Dendritic cell treated with granulocyte-macrophage colony-stimulating factor and Interleukin-4, amounts not matched to agents 40 ng/mL and 50 ng/mL, for 4 days (primary cell): ENCODE data around the gene PSG6.
"Not testable (repeated sequence)": the region's sequence is repeated elsewhere in the genome, so short reads cannot be mapped to it uniquely, and the experiment has no call there.

Experiments
- H3K27ac Mint-ChIP-seq: one replicate; pipeline ENCODE4 v1.8.0; 2022; ENCODE audit warnings: mild to moderate bottlenecking, mixed read lengths
- H3K27me3 Mint-ChIP-seq: one replicate; pipeline ENCODE4 v1.8.0; 2022; ENCODE audit warnings: mild to moderate bottlenecking, mixed read lengths
- H3K36me3 Mint-ChIP-seq: one replicate; pipeline ENCODE4 v1.8.0; 2022; ENCODE audit warnings: low read depth, mixed read lengths
- H3K4me1 Mint-ChIP-seq: one replicate; pipeline ENCODE4 v1.8.0; 2022; ENCODE audit warnings: low read depth, mixed read lengths
- H3K4me3 Mint-ChIP-seq: one replicate; pipeline ENCODE4 v1.8.0; 2022; ENCODE audit warnings: mild to moderate bottlenecking, moderate library complexity, mixed read lengths
- H3K9me3 Mint-ChIP-seq: one replicate; pipeline ENCODE4 v1.8.0; 2022; ENCODE audit warnings: mixed read lengths
- intact Hi-C: fragments of 100-400 bp; cut with micrococcal nuclease; formaldehyde crosslinking; loops from one replicate; pipeline ENCODE4 v1.15.0; 2022

Gene PSG6

DNA sequence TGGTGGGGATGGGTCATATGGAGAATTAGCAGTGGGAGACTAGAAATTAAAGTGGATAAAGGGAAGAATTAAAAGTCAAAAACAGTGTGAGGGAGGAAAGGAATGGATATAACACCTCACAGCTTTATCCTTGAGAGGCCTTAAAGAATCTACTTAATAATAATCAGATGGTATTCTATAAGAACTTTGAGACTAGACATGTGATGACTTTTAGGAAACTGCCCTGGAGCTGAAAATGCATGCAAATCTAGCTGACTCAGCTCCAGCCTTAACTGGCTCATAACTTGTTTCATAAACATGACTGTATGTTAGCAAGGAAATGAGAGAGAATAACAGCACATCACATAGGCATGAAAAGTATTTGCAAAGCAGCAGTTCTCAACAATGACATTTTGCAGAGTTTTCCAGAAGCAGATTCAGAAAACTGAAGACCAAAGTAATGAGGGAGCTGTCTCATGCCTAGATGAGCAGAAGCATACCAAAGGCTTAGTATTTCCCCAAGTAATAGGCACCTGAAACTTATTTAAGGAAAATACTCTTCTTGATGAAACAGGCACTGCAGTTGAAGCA is 29.7 kb downstream of the PSG6 start:
- H3K4me1 Mint-ChIP-seq, H3K4me3 Mint-ChIP-seq, H3K27me3 Mint-ChIP-seq, H3K36me3 Mint-ChIP-seq, intact Hi-C loops, H3K27ac Mint-ChIP-seq: not testable (repeated sequence)
- peaks cover 27% of the 10 kb centered on the region for H3K9me3 Mint-ChIP-seq

DNA sequence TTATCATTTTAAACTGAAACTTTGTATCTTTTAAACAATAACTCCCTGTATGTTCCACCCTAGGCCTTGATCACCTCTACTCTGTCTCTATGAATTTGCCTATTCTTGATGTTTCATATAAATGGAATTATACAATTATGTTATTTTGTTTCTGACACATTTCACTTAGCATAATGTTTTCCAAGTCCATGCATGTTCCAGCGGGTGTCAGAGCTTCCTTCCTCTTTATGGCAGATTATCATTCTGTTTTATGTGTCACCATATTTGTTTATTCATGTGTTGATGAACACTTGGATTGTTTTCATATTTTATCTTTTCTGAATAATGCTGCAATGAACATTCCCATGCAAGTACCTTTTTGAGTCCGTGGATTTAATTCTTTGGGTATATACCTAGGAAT is 35.0 kb downstream of the PSG6 start:
- H3K27me3 Mint-ChIP-seq, H3K4me1 Mint-ChIP-seq, H3K9me3 Mint-ChIP-seq, H3K4me3 Mint-ChIP-seq, H3K36me3 Mint-ChIP-seq, intact Hi-C loops, H3K27ac Mint-ChIP-seq: not testable (repeated sequence)

DNA sequence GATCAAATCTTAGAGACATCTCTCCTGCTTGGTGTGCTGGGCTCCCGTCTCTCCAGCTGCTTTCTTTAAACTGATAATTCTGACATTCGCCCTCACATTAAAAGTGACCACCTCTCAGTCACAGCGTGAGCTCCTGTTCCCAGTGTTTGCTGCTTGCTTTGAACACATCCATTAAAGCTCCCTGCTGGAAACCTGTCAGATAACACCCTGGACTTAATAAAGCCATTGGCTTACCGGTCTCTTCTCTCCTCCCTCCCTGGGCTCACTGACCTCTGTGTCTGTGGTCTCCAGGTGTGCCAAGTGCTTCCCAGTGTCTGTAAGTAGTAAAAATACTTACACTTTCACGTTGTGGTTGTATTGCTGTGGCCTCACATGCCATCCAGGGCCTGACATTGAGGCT is 35.7 kb downstream of the PSG6 start:
- H3K27ac Mint-ChIP-seq, H3K4me1 Mint-ChIP-seq, H3K4me3 Mint-ChIP-seq, H3K9me3 Mint-ChIP-seq, H3K27me3 Mint-ChIP-seq, H3K36me3 Mint-ChIP-seq, intact Hi-C loops: not testable (repeated sequence)

DNA sequence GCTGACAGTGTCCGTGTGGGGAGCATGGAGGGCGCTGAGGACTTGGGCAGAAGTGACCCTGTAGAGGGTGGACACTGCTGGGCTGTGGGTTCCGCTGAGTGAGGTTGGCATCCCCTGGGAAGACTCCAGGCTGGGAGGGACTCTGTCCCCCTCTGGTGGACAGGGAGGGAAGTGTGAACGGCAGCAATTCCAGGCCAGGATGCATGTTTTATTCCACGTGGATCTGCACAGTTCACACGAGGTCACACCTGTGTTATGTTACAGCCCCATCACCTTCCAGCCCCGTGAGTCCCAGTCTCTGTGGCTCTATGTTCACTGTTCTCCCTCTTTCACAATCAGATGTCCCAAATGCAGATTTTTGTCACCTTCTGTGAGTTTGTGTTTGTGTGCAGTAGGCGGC is 36.4 kb downstream of the PSG6 start:
- H3K36me3 Mint-ChIP-seq, H3K4me3 Mint-ChIP-seq, H3K9me3 Mint-ChIP-seq, intact Hi-C loops, H3K4me1 Mint-ChIP-seq, H3K27me3 Mint-ChIP-seq, H3K27ac Mint-ChIP-seq: not testable (repeated sequence)

DNA sequence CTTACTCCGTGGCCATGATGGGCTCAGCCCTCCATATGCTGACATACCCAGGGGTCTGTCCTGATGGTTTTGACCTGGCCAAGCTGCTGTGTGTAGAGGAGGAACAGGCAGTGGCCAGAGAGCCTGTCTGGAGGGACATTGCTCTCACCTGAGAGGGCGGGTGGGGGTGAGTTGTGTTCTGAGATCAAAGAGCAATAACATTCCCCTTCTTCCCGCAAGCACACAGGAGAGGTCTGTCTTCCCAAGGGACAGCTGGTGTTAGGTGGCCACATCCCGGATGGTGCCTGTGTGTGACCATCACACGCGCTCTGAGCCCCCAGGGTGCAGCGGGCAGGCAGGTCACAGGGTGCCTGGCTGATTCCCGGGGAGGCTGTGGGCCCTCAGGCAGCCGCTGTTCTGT is 37.1 kb downstream of the PSG6 start:
- H3K27ac Mint-ChIP-seq, H3K9me3 Mint-ChIP-seq, H3K4me1 Mint-ChIP-seq, H3K36me3 Mint-ChIP-seq, intact Hi-C loops, H3K27me3 Mint-ChIP-seq, H3K4me3 Mint-ChIP-seq: not testable (repeated sequence)

DNA sequence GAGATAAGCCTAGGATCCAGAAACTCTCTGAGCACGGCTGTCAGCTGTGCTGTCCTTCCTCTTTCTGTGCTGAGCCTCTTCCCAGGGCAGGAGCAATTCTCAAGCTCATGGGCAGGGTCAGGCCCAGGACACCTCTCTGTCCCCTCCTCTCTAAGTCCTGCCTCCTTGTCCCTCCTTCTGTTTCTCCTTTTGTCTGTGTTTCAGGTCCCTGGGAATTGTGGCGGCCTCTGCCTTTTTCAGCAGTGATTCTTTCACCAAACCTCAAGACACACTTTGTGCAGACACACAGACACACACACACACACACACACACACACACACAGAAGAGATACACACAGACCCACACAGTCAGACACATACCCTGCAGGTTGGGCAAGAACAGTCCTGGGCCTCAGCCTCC is 38.1 kb downstream of the PSG6 start, which contains the start of gene PSG1:
TSS of gene PSG1 (minus strand) at position 101 of the 400 bp plus-strand sequence. CDS start 132 bp downstream, outside the sequence.
- Mint-ChIP-seq H3K4me3 (no peak within 1 kb of the TSS), H3K36me3 (no peaks in the 10 kb centered on the region), H3K9me3 (no peaks in the 10 kb centered on the region), H3K27ac (no peak within 1 kb of the TSS), H3K4me1 (no peaks in the 10 kb centered on the region), H3K27me3 (peaks cover 2% of the 10 kb centered on the region)
- intact Hi-C loops = no loop called here

DNA sequence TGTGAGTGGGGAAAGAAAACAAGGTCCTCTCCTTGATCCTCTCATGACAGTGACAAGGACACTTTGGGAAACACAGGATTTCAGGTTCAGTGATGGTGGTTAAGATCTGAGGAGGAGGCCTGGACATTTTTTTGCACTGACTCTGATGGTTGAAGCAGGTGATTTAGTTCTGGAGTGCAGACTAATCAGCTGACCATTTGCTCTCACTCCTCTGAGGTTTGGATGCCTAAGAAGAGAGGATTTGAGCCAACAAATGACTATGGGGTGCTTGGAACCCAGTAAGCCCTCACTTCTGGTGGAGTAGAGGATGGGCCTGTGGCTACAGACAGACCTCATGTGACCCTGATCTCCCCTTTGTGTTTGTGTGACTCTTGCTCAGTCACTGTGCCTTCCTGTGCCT is 41.1 kb downstream of the PSG6 start:
- H3K4me3 Mint-ChIP-seq, intact Hi-C loops, H3K4me1 Mint-ChIP-seq, H3K9me3 Mint-ChIP-seq, H3K27ac Mint-ChIP-seq, H3K36me3 Mint-ChIP-seq, H3K27me3 Mint-ChIP-seq: not testable (repeated sequence)

DNA sequence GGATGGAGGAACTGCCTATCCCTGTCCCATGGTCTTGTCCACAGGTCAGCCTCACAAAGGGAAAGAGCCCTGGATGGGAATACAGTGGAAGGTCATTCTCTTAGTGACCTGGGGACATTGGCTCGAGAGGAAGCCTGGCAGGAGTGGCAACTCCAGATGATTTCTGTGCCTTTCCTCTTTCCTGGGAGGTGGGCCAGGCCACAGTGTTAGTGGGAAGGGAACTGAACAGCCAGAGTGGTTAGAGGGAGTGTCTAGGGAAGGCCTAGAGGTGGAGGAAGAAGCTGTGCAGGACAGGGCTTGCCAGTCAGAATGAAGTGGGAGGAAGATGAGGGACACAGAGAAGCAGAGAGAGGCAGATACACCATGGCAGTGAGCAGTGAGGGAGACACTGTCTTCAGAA is 41.8 kb downstream of the PSG6 start:
- intact Hi-C loops, H3K9me3 Mint-ChIP-seq, H3K27ac Mint-ChIP-seq, H3K4me1 Mint-ChIP-seq, H3K36me3 Mint-ChIP-seq, H3K27me3 Mint-ChIP-seq, H3K4me3 Mint-ChIP-seq: not testable (repeated sequence)

DNA sequence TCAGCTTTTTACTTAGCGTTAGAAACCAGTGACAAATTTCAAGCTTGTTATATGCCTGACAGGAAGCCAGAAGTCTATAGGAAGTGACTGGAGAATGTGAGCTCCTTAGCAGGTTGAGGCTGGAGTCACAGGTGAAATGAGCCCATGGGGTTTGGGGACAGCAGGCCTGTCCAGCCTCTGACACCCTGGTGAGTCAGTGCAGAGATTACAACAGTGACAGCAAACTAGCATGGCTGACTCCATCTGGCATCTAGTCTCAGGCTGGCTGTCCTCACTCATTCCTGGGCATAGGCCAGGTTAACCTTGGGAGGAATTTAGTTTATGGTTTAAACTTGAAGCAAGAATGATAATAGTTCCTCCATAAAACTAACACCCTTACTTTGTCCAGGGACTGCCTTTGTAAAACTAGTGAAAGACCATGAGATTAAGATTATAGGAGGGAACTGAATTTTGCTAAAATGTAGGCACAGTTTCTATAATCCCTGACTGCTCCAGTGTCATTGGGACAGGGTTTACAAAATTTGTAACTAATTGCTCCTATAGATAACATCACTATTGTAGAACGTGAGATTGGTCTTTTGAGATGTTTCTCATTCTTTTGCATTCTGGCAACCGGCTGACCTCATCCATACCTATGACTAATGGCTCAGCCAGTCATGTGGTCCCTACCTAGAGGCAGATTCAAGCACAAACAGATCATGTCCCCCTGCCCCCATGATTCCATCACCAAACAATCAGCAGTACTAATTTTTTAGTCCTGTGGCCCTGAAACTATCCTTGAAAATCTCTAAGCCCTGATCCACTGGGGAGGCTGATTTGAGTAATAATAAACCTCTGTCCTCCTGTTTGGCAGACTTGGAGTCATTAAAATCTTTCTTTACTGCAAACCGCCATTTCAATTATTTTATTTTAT is 42.5 kb downstream of the PSG6 start:
- H3K27me3 Mint-ChIP-seq, H3K4me3 Mint-ChIP-seq, H3K36me3 Mint-ChIP-seq, H3K9me3 Mint-ChIP-seq, H3K4me1 Mint-ChIP-seq, intact Hi-C loops, H3K27ac Mint-ChIP-seq: not testable (repeated sequence)

DNA sequence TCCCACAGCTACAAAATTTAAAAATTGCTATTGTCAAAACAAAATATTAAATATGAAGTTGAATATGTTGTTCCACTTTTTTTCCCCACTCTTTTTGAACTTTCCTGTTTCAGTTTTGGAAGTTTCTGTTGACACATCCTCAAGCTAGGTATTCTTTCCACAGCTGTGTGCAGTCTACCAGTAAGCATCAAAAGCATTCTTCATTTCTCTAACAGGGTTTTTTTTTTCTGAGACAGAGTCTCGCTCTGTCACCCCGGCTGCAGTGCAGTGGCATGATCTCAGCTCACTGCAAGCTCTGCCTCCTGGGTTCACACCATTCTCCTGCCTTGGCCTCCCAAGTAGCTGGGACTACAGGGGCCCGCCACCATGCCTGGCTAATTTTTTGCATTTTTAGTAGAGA is 43.6 kb downstream of the PSG6 start:
- H3K4me1 Mint-ChIP-seq, H3K9me3 Mint-ChIP-seq, H3K27me3 Mint-ChIP-seq, intact Hi-C loops, H3K4me3 Mint-ChIP-seq, H3K27ac Mint-ChIP-seq, H3K36me3 Mint-ChIP-seq: not testable (repeated sequence)

DNA sequence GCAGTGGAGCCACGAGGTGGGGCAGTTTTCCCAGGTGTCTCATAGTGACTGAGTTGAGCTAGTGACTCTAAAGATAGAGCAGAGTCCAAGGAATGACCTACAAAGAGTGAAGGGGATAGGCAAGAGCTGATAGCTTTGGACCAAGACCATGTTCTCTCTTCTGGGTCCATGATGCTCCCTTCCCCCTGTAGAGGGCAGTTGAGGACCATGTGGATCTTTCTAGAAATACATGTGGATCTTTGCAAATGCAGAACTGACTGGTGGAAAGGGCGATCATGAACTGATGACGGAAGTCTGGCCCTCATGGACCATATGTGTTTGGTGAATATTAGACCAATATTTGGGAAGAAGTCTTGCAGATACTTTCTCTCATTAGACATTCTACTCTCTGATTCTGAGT is 45.1 kb downstream of the PSG6 start:
- no peaks in the 10 kb centered on the region for H3K36me3 Mint-ChIP-seq
- H3K9me3 Mint-ChIP-seq = no peaks in the 10 kb centered on the region
- no peak overlapping the region for H3K4me3 Mint-ChIP-seq
- no peaks in the 10 kb centered on the region for H3K4me1 Mint-ChIP-seq
- intact Hi-C loops = no loop called here
- no peak overlapping the region for H3K27ac Mint-ChIP-seq
- no peaks in the 10 kb centered on the region for H3K27me3 Mint-ChIP-seq

DNA sequence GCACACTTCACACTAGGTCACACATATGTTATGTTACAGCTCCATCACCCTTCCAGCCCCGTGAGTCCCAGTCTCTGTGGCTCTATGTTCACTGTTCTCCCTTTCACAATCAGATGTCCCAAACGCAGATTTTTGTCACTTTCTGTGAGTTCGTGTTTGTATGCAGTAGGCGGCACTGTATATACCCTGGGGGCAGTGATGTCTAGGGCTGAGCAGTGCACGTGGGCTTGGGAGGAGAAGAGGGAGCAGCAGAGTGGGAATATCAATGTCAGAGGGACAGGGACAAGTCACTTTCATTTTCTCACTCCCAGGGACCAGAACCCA is 60.2 kb downstream of the PSG6 start:
- H3K9me3 Mint-ChIP-seq = peaks cover 8% of the 10 kb centered on the region

DNA sequence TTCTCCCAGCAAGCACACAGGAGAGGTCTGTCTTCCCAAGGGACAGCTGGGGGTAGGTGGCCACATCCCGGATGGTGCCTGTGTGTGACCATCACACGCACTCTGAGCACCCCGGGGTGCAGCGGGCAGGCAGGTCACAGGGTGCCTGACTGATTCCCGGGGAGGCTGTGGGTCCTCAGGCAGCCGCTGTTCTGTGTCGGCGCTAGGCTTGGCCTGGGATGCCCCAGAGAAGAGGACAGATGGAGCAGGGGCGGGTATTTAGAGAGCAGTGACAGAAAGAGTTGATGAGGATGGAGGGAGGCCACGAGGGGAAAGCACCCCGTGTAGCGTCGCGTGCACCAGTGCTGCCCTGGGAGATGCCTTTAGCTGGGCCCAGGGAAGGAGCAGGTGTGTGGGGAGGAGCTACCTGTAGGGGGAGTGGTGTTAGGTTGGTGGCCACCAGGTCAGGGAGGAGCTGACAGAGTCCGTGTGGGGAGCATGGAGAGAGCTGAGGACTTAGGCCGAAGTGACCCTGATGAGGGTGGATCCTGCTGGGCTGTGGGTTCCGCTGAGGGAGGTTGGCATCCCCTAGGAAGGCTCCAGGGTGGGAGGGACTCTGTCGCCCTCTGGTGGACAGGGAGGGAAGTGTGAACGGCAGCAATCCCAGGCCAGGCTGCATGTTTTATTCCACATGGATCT is 60.7 kb downstream of the PSG6 start:
- H3K4me1 Mint-ChIP-seq, H3K4me3 Mint-ChIP-seq, intact Hi-C loops, H3K9me3 Mint-ChIP-seq, H3K27me3 Mint-ChIP-seq, H3K36me3 Mint-ChIP-seq, H3K27ac Mint-ChIP-seq: not testable (repeated sequence)

More for the DNA sequence above, 60.2 kb downstream of the PSG6 start:
- no peaks in the 10 kb centered on the region for H3K4me1 Mint-ChIP-seq
- intact Hi-C loops = no loop called here
- no peaks in the 10 kb centered on the region for H3K27me3 Mint-ChIP-seq
- no peak overlapping the region for H3K4me3 Mint-ChIP-seq
- no peak overlapping the region for H3K27ac Mint-ChIP-seq
- no peaks in the 10 kb centered on the region for H3K36me3 Mint-ChIP-seq

DNA sequence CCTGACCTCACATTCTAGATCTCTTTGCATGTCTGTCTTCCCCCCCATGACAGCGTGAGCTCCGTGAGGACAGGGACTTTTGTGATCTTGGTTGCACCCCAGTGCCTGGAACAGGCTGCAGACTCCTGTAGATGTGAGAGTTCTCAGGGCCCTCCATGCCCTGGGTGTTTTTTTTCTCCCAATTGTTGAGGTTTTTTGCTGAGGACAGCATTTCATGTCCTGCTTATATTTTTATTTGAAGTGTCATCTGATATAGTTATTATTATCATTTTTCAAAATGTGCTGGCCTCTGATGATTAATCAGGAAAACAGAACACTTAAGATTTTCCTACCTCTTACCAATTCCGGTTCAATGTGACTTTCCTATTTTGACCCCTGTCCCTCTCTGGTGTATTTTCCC is 62.9 kb downstream of the PSG6 start:
- H3K4me1 Mint-ChIP-seq, H3K36me3 Mint-ChIP-seq, H3K4me3 Mint-ChIP-seq, intact Hi-C loops, H3K9me3 Mint-ChIP-seq, H3K27me3 Mint-ChIP-seq, H3K27ac Mint-ChIP-seq: not testable (repeated sequence)

DNA sequence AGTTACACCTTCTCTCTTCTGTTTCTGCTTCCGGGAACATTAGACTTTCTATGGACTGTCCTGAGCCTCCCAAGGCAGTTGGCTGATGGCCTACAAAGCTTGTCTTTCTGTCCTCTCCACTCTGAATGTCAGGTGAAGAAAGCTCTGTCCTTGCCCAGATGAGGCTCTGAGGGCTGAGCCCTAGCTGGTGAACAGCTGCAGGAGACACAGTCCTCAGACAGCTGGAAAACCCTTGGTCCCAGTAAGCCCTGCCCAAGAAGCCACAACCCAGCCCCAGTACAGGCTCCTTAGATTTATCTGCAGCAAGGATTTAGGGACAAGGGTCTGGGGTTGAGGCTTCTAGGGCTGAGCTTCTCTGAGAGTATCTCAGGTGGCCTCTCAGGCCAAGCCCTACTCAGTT is 64.5 kb downstream of the PSG6 start:
- H3K4me3 Mint-ChIP-seq, H3K27ac Mint-ChIP-seq, intact Hi-C loops, H3K27me3 Mint-ChIP-seq, H3K36me3 Mint-ChIP-seq, H3K4me1 Mint-ChIP-seq, H3K9me3 Mint-ChIP-seq: not testable (repeated sequence)
